Gastrocnemius medialis (tissue), 4 donors: ENCODE data around the gene PLBD1. TPM values are rescaled to one million over a fixed set of nuclear protein-coding genes. Genes with fewer than 3 reads are reported as not detected.

Experiments
- ATAC-seq, 2 donors: fragments of 150-250 bp; one replicate each; pipeline ENCODE4 v1.9.1; 2016
- DNase-seq, 2 donors: peaks; one replicate each; pipeline ENCODE4 v3.0.0-alpha.2; 2019
- H3K27ac ChIP-seq, 4 donors: fragments of 200-600 bp; sonication (generic); 1 replicate in 1 of 4; 2 replicates in 3 of 4; pipeline ENCODE4 v1.5.1; 2016 to 2018; ENCODE audit warnings: mild to moderate bottlenecking in 2 of 4, moderate library complexity in 1 of 4
- H3K27me3 ChIP-seq, 3 donors: fragments of 200-600 bp; sonication (generic) in 2 of 3; 1 replicate in 1 of 3; 2 replicates in 2 of 3; pipeline versions ENCODE4 v1.5.1 to v1.6.0; 2016 to 2019; ENCODE audit warnings: mild to moderate bottlenecking in 1 of 3, moderate library complexity in 1 of 3
- H3K36me3 ChIP-seq, 2 donors: fragments of 200-600 bp; sonication (generic) in 1 of 2; one replicate each; pipeline ENCODE4 v1.5.1; 2017 to 2018
- H3K4me1 ChIP-seq, 2 donors: fragments of 200-600 bp; sonication (generic) in 1 of 2; one replicate each; pipeline ENCODE4 v1.5.1; 2016 to 2017; ENCODE audit warnings: mild to moderate bottlenecking in 2 of 2
- H3K4me3 ChIP-seq, 4 donors: fragments of 200-600 bp; sonication (generic) in 3 of 4; 1 replicate in 1 of 4; 2 replicates in 3 of 4; pipeline ENCODE4 v1.5.1; 2016 to 2019; ENCODE audit warnings: mild to moderate bottlenecking in 2 of 4
- H3K9me3 ChIP-seq, 3 donors: fragments of 200-600 bp; sonication (generic) in 2 of 3; 1 replicate in 1 of 3; 2 replicates in 2 of 3; pipeline ENCODE4 v1.5.1; 2016 to 2019
- POLR2A ChIP-seq, 2 donors: fragments of 450-650 bp; IDR thresholded peaks; one replicate each; pipeline ENCODE4 v1.6.1; 2017; ENCODE audit warnings: antibody characterized with exemption in 2 of 2, mild to moderate bottlenecking in 2 of 2, moderate library complexity in 2 of 2
- in situ Hi-C, 4 donors: fragments of 200-750 bp; cut with MboI; loops; one replicate each; pipeline versions ENCODE4 v1.15.0 to v1.8.0; 2017; ENCODE audit warnings: low sequenced_read_pairs in 4 of 4
- intact Hi-C: fragments of 100-400 bp; cut with DNase I; formaldehyde crosslinking; loops from one replicate; pipeline ENCODE4 v1.15.1; 2023; ENCODE audit warnings: low total_unique reads
- total RNA-seq, 4 donors: library from RNA; depleted of rRNA; stranded (reverse); fragments of >200 nt; gene quantifications; one replicate each; pipeline versions ENCODE4 v1.1.0 to v1.2.3, GENCODE V29; 2016
- TF ChIP-seq, protein P1 (sequence below), 5 experiments: fragments of 450-650 bp in 3 of 5; fragments of 200-600 bp in 2 of 5; sonication (generic) in 2 of 5; IDR thresholded peaks in 4 of 5; conservative IDR thresholded peaks in 1 of 5; 1 replicate in 4 of 5; 2 replicates in 1 of 5; pipeline ENCODE4 v1.5.1; 2016 to 2019; ENCODE audit warnings: antibody characterized with exemption in 5 of 5, mild to moderate bottlenecking in 3 of 5, moderate library complexity in 3 of 5

PLBD1 gene
- total RNA-seq, 4 donors from 2014 or later = 3.0 to 7.1 (median 5.8) TPM

DNA sequence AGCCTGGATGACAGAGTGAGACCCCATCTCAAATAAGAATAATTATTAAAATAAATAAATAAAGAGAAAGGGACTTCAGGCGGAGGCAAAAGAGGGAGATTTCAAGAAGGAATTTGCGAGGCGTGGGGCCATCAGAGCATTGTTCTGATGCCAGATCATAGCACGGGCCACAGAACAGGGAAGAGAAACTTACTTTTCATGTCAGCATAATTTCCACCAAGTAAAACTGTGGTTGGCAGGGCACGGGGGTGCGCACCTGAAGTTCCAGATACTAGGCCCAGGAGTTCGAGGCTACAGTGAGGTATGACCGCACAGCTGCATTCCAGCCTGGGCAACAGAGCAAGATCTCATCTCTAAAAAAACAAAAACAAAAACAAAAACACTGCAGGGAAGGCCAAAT, 11.0 kb upstream of the PLBD1 start:
- ATAC-seq = no peak
- Histone ChIP-seq H3K9me3 (no peaks in the 10 kb centered on the region), H3K4me3 (no peak overlapping the region), H3K4me1 (no peaks in the 10 kb centered on the region), H3K27ac (no peak overlapping the region), H3K36me3 (no peaks in the 10 kb centered on the region), H3K27me3 (no peaks in the 10 kb centered on the region)
- intact Hi-C loops = no loop called here
- DNase-seq = no peak
- TF ChIP-seq, protein P1, sequence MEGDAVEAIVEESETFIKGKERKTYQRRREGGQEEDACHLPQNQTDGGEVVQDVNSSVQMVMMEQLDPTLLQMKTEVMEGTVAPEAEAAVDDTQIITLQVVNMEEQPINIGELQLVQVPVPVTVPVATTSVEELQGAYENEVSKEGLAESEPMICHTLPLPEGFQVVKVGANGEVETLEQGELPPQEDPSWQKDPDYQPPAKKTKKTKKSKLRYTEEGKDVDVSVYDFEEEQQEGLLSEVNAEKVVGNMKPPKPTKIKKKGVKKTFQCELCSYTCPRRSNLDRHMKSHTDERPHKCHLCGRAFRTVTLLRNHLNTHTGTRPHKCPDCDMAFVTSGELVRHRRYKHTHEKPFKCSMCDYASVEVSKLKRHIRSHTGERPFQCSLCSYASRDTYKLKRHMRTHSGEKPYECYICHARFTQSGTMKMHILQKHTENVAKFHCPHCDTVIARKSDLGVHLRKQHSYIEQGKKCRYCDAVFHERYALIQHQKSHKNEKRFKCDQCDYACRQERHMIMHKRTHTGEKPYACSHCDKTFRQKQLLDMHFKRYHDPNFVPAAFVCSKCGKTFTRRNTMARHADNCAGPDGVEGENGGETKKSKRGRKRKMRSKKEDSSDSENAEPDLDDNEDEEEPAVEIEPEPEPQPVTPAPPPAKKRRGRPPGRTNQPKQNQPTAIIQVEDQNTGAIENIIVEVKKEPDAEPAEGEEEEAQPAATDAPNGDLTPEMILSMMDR (IDR thresholded peaks at IDR 0.05 in 4 of 5, conservative IDR thresholded peaks at IDR 0.05 in 1 of 5) = no peak
- no peak for TF ChIP-seq POLR2A (IDR thresholded peaks at IDR 0.05)
- in situ Hi-C loops = no loop called here

DNA sequence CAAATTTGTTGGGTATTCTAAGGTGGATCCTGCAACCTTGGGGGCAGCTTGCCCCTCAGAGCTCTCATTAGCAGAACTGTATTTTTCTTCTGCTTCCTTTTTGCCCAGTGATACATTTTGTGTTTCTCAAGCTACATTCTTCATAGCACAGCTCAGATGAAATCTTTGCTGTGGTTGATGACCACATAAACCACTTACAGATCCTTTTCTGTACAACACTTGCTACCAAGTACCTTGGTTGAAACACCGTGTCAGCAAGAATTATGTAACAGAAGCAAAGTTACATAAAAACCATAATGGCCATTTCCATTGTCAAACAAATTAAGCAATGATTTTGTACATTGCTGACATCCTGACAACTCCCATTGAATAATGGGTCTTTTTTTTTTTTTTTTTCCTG, 9.7 kb upstream of the PLBD1 start:
- no peaks in the 10 kb centered on the region for H3K4me1 ChIP-seq
- TF ChIP-seq POLR2A (IDR thresholded peaks at IDR 0.05) = no peak
- TF ChIP-seq, protein P1 (IDR thresholded peaks at IDR 0.05 in 4 of 5, conservative IDR thresholded peaks at IDR 0.05 in 1 of 5) = no peak
- intact Hi-C loops = no loop called here
- DNase-seq = no peak
- H3K27me3 ChIP-seq = no peaks in the 10 kb centered on the region
- H3K9me3 ChIP-seq = no peaks in the 10 kb centered on the region
- no peak overlapping the region for H3K4me3 ChIP-seq
- no peaks in the 10 kb centered on the region for H3K36me3 ChIP-seq
- H3K27ac ChIP-seq = no peak overlapping the region
- no peak for ATAC-seq
- in situ Hi-C loops = no loop called here

DNA sequence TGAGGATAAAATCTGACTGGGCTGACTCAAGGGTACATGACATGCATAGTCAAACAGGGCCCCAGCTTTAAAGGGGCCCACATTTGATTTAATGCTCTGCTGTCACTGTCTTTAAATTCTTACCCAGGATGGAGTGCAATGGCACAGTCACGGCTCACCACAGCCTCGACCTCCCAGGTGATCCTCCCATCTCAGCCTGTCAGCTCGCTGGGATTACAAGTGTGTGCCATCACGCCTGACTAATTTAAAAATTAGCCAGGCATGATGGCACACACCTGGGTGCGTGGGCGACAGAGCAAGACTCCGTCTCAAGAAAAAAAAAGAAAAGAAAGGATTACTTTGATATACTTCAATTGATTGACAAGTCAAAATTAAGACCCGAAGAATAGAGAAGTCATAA, 9.2 kb upstream of the PLBD1 start:
- Histone ChIP-seq H3K4me3 (no peak overlapping the region), H3K36me3 (no peaks in the 10 kb centered on the region), H3K27me3 (no peaks in the 10 kb centered on the region), H3K27ac (no peak overlapping the region), H3K9me3 (no peaks in the 10 kb centered on the region), H3K4me1 (no peaks in the 10 kb centered on the region)
- in situ Hi-C loops = no loop called here
- intact Hi-C loops = no loop called here
- TF ChIP-seq POLR2A (IDR thresholded peaks at IDR 0.05) = no peak
- TF ChIP-seq, protein P1 (IDR thresholded peaks at IDR 0.05 in 4 of 5, conservative IDR thresholded peaks at IDR 0.05 in 1 of 5) = no peak
- DNase-seq (no peak), ATAC-seq (no peak)

DNA sequence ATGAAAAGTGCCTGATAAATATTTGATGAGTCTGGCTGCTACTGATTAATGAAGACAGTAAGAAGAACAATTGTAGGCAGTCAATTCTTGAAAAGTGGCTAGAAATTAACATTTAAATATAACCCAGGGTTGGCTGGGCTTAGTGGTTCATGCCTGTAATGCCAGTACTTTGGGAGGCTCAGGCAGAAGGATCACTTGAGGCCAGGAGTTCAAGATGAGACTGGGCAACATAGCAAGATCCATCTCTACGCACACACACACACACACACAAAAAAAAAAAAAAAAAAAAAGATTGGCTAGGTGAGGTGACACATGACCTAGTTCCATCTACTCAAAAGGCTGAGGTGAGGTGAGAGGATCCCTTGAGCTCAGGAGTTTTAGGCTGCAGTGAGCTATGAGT, 7.9 kb upstream of the PLBD1 start:
- ATAC-seq (no peak), DNase-seq (no peak)
- Histone ChIP-seq H3K4me3 (no peak overlapping the region), H3K9me3 (no peaks in the 10 kb centered on the region), H3K27me3 (no peaks in the 10 kb centered on the region), H3K4me1 (no peaks in the 10 kb centered on the region), H3K27ac (no peak overlapping the region), H3K36me3 (no peaks in the 10 kb centered on the region)
- intact Hi-C loops = no loop called here
- in situ Hi-C loops = no loop called here
- TF ChIP-seq, protein P1 (IDR thresholded peaks at IDR 0.05 in 4 of 5, conservative IDR thresholded peaks at IDR 0.05 in 1 of 5) = no peak
- TF ChIP-seq POLR2A (IDR thresholded peaks at IDR 0.05) = no peak

DNA sequence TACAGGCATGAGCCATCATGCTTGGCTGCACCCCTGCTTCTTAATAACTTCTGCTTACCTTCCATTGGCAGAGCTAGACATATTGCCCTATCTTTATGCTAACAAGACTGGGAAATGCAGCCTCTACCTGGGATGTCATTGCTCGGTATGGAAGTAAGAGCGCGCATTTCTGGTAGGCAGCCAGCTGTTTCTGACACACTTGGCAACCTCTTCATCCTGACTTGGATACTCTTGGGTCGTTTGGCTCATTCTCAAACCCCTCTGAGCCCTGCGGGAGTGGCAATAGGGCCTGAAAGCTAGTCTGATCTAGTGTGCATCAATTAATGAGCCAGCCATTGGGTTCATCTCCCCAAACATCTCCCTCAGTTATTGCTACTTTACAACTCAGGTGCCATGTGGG, 5.4 kb upstream of the PLBD1 start:
- in situ Hi-C loops (no loop called here), intact Hi-C loops (no loop called here)
- no peak overlapping the region for H3K27ac ChIP-seq
- no peak overlapping the region for H3K4me3 ChIP-seq
- ATAC-seq = no peak
- no peak for DNase-seq
- H3K36me3 ChIP-seq = no peaks in the 10 kb centered on the region
- peaks cover 5 to 8% of the 10 kb centered on the region in 2 donors for H3K4me1 ChIP-seq
- TF ChIP-seq, protein P1 (IDR thresholded peaks at IDR 0.05 in 4 of 5, conservative IDR thresholded peaks at IDR 0.05 in 1 of 5) = no peak
- no peaks in the 10 kb centered on the region for H3K9me3 ChIP-seq
- H3K27me3 ChIP-seq = no peaks in the 10 kb centered on the region
